Stimulated activated CD4-positive, alpha-beta T cell treated with anti-CD3 and anti-CD28 coated beads, Interleukin-12 subunit alpha, Interleukin-12 subunit beta, amount 100 ng/mL, for 24 hours (primary cell): ENCODE results near the gene ANKRD30A.
"Not testable (repeated sequence)": the region's sequence is repeated elsewhere in the genome, so short reads cannot be mapped to it uniquely, and the experiment has no call there.

Experiments used
- DNase-seq, 2 experiments: peaks; one replicate each; pipeline ENCODE4 v3.0.0-alpha.2; 2020; ENCODE audit warnings: low read depth in 2 of 2

ANKRD30A gene

GRCh38 chr10:37255837-37256236 is 130.4 kb downstream of the ANKRD30A start:
- DNase-seq: not testable (repeated sequence)

- DNase-seq: no peak
Observed at GRCh38 chr10:37263304-37263703, 137.9 kb downstream of the ANKRD30A start.

- DNase-seq: no peak
Observed at GRCh38 chr10:37268266-37268665, 142.9 kb downstream of the ANKRD30A start.

- no peak for DNase-seq
Observed at GRCh38 chr10:37269554-37270256, 144.3 kb downstream of the ANKRD30A start.

- DNase-seq: no peak
Observed at GRCh38 chr10:37275216-37275777, 149.9 kb downstream of the ANKRD30A start.

- no peak for DNase-seq
Observed at GRCh38 chr10:37285063-37285462, 159.7 kb downstream of the ANKRD30A start.

GRCh38 chr10:37289833-37290464 is 164.6 kb downstream of the ANKRD30A start:
- no peak for DNase-seq

- no peak for DNase-seq
Observed at GRCh38 chr10:37301271-37301670, 175.9 kb downstream of the ANKRD30A start.

GRCh38 chr10:37304036-37304435 is 178.6 kb downstream of the ANKRD30A start:
- no peak for DNase-seq

GRCh38 chr10:37314350-37314749 is 189.0 kb downstream of the ANKRD30A start:
- no peak for DNase-seq

- no peak for DNase-seq
Observed at GRCh38 chr10:37314862-37315261, 189.5 kb downstream of the ANKRD30A start.

GRCh38 chr10:37344413-37344812 is 219.0 kb downstream of the ANKRD30A start:
- DNase-seq: no peak

- no peak for DNase-seq
Observed at GRCh38 chr10:37379991-37380390, 254.6 kb downstream of the ANKRD30A start.

GRCh38 chr10:37381271-37381670 is 255.9 kb downstream of the ANKRD30A start:
- no peak for DNase-seq

GRCh38 chr10:37384923-37385322 is 259.5 kb downstream of the ANKRD30A start:
- DNase-seq: no peak

- DNase-seq: no peak
Observed at GRCh38 chr10:37390926-37391325, 265.5 kb downstream of the ANKRD30A start.

- DNase-seq: not testable (repeated sequence)
Observed at GRCh38 chr10:37400774-37401173, 275.4 kb downstream of the ANKRD30A start.

GRCh38 chr10:37401225-37401624 is 275.8 kb downstream of the ANKRD30A start:
- DNase-seq: no peak

GRCh38 chr10:37403776-37404175 is 278.4 kb downstream of the ANKRD30A start:
- DNase-seq: no peak
